Muscle of back (tissue), 11 donors: ENCODE measurements around the gene AMER3. TPM values are rescaled to one million over a fixed set of nuclear protein-coding genes. Genes with fewer than 3 reads are reported as not detected.

ENCODE experiments used
- DNase-seq, 3 donors: peaks; one replicate each; pipeline versions ENCODE4 v3.0.0 to v3.0.0-alpha.2; 2013
- polyA plus RNA-seq, 10 donors: library from polyadenylated mRNA; unstranded; fragments of 120-200 nt; gene quantifications; one replicate each; pipeline ENCODE4 v1.2.1, GENCODE V29; 2013; ENCODE audit not compliant: insufficient read length in 10 of 10

AMER3 gene
- polyA plus RNA-seq, 10 donors = not detected

DNA sequence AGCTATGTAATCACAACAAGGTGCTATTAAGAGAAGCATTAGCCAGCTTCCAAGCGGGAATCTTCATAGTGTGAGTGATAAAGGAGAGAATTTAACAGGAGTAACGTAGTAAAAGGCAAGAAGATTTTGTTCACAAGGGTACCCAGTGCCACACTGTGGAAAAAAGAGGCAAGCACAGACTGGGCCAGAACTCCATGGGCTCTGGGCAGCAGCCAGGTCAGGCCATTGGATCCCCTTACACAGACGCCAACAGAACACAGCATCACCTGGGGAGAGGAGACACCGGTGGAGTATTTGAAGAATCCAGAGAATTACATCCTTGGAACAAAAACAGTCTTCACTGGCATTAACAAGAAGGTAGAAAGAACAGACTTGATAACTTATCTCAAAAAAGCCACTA, 21.2 kb downstream of the AMER3 start:
- no peak for DNase-seq

DNA sequence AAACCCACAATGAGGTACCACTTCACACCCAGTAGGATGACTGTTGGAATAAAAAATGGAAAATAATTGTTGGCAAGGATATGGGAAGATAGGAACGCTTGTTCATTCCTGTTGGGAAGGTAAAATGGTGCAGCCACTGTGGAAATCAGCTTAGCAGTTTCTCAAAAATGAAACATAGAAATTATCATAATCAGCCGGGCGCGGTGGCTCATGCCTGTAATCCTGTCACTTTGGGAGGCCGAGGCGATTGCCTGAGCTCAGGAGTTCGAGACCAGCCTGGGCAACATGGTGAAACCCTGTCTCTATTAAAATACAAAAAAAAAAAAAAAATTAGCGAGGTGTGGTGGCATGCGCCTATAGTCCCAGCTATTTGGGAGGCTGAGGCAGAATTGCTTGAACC, 23.4 kb downstream of the AMER3 start:
- DNase-seq = no peak

DNA sequence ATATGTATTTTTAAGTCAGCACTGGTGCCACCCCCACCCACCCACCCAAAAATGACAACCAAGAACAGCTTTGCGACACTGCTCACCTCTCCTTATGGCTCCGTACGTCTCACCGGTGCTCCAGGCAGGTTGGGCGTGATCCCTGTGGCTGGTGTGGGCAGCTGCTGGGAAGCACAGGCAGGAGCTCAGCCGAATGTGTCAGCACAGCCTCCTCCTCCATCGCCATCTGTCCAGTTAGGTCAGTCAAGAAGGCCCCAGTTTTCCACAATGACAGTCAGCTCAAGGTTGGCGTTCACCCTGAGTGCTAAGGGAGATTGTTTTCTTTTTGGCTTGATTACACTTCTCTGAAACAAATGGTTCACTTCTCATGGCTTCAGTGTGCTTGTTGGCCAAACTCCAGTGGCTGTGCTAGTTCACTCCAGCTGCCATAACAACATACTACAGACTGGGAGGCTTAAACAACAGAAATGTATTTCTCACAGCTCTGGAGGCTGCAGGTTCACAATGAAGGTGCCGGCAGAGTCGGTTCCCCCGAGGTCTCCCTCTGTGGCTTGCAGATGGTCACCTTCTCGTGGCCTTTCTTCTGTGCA, 30.2 kb downstream of the AMER3 start:
- DNase-seq = no peak

DNA sequence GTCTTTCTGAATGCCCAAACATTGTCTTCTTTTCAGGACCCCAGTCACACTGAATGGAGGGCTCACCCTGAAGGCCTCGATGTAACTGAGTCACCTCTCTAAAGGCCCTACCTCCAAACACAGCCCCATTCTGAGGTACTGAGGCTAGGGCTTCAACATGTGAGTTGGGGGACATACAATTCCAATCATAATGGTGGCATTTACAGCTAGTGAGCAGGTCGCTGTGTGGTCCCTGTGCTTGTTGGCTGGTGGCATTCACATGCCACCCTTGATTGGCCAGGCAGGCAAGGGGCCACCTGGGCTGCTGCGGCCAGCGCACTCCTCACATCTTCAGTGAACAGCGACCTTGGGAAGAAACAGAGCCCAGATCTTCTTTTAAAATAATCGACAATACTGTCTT, 30.7 kb downstream of the AMER3 start:
- no peak for DNase-seq

DNA sequence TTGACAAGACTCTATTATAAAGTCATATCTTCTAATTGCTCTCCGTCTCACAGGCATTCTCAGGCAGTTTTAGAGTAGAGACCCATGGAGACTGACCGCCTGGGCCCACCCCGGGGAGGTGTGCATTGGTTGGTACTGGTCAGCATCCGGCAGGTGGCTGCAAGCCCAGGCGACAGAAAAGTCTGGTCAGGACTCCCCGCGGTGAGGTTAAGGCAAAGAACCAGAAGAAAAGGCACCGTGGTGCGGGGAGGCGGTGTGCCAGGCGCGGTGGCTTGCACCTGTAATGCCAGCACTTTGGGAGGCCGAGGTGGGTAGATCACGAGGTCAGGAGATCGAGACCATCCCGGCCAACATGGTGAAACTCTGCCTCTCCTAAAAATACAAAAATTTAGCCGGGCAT, 32.5 kb downstream of the AMER3 start:
- DNase-seq = no peak

DNA sequence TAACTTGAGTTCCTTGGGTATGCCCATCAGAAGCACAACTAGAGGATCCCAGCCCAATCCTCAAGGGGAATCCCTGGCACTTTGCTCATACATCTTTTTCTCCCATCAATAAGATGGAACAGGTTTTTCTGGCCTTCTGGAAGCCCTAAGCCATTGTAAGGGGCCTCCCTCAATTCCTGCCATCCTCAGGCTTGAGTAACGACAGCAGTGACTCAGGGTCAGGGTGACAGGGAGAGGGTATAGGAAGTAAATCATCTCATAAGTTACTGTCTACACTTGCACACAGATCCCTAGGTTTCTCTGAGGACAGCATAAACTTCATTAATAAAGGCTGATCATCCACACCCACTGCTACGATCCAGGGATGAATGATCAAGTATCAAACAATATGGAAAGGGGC, 35.0 kb downstream of the AMER3 start:
- no peak for DNase-seq

DNA sequence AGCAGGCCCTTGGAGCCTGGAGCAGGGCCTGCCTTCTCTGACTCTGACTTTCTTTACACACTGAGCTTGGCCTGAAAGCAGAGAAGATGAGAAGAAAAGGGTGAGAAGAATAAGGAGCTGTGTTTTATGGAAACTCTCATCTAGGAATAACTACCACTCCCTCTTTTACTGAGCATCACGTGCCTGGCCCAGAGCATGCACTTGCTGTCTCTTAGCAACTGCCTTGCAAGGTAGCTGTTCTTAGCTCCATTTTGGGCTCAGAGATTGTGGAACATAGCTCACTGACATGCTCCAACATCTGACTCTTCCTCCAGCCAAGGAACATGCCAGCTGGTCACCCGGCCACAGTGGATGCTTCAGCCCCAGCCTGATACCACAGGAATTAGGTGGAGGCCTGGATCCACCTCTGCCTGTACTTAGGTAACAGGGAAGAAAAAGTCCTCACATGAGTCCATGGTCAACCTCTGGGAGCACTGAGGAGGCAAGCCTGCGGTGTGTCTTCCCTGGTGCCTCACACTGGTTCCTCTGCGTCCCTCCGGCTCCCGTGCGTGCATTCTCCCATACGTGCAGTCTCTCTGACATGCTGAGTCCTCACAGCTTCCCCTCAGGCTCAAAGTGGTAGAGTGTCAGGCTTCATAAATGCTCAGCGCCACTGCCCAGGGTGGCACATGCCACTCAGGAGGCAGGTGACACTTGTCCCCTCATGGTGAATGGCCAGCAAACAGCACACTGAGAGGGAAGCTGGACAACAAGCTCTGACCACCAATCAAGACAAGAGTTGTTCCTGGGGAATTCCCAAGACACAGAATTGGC, 35.7 kb downstream of the AMER3 start:
- DNase-seq = no peak

DNA sequence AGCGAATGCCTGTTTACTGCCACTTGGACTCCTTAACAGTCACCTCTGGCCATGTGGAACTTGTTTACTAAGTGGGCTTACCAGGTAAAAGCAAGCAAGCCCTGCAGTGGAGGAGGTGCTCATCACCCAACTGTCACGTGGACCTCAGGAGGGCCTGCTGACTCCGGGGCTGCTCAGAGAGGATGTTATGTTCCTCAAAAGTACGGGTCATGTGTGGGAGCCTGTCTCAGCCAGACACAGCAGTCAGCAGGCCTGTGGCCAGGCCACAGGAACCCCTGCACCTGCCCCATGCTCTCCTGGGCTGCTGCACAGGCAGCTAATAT, 36.2 kb downstream of the AMER3 start:
- DNase-seq = no peak

DNA sequence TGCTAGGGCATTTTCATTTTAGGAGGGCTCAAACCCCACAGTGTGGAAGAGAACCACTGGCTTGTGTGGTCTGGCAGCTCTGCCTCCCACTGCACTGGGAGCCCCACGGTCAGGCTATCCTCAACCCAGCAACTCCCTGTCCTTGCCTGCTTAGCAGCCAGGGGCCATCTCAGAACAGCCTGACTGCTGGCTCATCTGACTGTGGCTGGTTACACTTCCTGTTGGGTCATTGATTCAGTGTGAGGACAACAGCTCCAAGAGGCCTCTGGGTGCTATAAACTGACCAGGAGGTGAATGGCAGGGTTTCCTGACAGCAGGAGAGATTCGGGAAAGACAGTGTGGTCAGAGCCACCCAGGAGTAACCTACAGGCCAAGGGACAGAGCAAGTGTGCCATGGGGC, 40.1 kb downstream of the AMER3 start:
- no peak for DNase-seq

DNA sequence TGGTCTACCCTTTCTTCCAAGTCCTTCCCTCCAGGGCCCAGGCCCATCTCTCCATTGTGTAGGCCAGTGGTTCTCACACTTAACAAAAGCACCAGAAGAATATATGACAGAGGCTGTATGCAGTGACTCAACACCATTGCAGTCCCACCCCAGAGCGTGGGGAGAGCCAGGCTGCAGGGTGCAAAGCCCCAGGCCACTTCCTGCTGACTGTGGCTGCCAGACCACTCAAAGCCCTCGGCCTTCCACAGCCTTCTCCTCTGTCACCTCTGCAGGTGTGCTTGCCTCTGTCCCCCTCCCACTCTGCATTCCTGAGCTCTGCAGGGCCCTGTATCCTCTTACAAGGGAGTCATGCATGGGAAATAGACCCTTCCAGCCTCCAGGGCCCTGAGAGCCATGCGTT, 41.0 kb downstream of the AMER3 start:
- no peak for DNase-seq

DNA sequence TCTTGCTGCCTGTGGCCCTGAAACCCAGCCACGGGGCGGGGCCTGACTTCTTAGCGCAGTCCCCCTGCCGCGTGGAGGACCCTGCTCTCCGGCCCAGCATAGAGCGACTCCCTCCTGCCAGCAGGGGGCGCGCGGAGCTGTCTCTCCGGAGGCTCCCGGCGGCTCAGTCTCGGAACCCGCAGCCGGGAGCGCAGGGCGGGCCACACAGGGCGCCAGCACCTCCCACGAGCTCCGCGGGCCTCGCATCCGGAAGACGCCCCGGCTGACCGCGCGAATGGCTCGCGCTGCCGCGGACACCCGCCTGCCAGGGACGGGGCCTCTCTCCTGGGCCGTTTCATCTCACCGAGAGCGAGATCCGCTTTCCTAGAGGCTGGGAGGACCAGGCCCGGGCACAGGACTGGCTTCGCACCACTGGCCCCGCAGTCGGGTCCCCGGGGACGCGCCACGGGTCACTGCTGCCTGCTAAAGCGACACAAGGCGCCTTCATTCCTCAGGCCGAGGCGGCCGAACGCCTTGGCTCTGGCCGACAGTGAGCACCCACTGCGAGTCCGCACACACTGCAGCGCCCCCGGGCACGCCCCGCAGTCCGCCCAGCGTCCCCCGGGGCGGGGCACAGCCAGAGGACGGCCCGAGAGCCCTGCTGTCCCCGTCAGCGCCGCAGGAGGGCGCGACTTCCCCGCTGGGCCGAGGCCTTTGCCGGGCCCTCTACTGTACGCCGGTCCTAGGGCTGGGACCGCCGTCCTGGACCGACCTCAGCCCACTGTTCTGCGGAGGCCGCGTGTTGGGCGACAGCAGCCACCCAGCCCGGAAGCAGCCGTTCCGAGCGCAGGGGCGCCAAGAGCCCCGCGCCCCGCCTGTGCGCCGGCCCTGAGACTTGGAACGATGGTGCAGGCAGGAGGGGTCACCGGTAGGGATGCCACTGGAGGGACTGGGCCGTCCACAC, 42.4 kb downstream of the AMER3 start:
- DNase-seq = peak; percentile 81 to 96 (median 93)

DNA sequence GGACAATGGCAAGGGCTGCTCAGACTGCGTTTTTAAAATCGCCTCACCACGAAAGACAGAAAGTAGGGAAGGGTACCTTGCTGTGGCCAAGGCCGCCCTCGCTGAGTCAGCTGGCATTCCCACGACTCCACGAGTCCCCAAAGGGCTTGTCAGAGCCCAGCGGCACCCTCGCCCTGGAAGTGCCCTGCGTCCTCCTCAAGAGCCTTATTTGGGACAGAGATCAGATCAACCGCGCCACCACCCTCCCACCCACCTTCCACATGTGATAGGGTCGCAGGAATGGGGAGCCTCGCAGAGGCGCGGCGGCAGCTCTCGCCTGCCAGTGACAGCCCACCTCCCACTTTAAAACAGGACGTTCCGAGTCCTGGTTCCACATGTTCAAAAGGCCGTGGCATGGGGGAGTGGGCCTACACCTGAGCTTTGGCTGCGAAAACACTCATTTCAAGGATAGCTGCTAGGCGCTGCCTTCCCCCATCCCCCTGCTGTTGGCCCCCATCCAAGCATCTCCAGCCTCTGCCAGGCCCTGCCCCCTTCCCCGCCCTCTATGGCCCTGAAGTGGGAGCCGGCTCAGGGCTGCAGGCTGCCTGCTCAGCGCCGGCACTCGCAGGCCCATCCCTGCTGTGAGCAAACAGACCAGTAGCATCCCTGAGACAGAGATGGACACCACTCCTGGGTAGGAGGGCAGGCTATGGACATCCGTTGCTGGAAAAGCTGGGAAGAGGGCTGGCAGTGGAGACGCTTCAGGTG, 43.3 kb downstream of the AMER3 start:
- DNase-seq = peak; percentile 9 to 64 (median 34)

DNA sequence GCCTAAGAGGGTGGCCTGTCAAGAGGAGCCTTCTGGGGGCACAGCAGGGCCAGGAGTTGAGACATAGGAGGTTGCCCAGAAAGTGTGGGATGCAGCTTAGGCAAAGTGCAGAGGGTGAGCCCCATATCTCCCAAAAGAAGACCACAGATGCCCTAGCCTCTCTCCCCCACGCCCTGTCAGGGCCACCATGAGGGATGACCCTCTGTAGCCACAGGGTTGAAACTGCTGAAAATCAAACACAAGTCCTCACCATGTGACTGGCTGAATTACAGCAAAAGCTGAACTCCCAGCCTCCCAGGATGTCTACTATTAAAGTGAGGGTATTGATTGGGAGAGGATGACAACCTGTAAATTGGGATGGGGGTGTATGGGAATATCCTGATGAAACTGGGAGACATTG, 44.0 kb downstream of the AMER3 start:
- DNase-seq = no peak

DNA sequence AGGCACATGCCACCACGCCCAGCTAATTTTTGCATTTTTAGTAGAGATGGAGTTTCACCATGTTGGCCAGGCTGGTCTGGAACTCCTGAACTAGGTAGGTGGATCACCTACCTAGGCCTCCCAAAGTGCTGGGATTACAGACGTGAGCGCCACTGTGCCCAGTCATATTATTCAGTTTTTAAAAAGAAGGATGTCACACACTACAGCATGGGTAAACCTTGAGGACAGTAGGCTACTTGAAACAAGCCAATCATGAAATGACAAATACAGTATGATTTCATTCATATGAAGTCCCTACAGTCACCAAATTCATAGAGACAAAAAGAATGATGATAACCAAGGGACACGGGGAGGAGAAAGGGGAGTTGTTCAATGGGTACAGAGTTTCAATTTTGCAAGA, 50.3 kb downstream of the AMER3 start:
- no peak for DNase-seq

DNA sequence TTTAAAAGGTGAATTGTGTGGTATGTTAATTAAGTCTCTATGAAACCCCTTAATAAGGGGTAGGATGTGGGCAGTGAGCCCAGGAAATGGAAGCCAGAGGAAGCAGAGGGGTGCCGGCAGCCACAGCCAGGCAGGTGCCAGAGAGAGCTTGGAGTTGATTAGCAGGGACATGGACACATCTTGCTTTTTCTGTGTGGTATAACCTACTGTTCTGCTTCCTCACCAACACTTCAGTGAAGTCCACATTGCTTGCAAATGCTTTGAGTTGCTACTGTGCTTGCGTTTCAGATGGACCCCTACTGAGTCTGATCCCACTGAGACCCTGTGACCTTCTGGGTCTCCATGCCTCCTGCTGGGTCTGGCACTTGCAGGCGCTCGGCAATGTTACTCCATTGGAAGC, 51.0 kb downstream of the AMER3 start:
- no peak for DNase-seq

DNA sequence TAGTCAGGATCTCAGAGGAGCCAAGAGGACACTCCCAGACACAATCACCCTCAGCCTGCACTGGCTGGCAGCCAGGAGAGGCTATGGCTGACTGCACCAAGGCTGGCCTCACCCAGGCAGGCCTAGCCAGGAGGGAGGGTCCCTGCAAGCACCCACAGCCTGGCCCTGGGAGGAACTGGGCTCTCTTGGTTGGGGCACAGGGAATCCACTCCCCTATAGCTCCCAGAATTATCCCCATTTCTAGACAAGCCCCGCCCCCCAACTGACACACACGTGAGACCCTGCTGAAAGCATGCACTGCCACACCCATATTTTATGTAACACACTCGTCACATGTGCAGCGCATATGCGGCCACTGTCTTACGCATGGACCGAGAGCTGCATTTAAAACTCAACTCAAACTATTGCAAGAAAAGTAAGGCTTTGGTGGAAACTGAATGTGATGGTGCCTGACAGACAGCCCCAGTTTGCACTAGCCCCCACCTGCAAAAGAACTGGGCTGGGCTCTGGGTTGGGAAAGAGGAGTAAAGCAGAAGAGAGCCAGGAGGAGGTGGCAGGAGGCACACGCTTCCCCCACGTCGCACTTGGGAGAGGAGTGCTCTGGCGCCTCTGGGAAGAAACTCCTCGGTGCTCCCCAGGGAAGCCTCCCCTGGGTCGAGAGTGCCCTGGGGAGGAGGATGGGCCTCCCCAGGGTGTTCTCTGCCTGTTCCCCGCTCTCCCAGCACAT, 52.5 kb downstream of the AMER3 start:
- DNase-seq = no peak

DNA sequence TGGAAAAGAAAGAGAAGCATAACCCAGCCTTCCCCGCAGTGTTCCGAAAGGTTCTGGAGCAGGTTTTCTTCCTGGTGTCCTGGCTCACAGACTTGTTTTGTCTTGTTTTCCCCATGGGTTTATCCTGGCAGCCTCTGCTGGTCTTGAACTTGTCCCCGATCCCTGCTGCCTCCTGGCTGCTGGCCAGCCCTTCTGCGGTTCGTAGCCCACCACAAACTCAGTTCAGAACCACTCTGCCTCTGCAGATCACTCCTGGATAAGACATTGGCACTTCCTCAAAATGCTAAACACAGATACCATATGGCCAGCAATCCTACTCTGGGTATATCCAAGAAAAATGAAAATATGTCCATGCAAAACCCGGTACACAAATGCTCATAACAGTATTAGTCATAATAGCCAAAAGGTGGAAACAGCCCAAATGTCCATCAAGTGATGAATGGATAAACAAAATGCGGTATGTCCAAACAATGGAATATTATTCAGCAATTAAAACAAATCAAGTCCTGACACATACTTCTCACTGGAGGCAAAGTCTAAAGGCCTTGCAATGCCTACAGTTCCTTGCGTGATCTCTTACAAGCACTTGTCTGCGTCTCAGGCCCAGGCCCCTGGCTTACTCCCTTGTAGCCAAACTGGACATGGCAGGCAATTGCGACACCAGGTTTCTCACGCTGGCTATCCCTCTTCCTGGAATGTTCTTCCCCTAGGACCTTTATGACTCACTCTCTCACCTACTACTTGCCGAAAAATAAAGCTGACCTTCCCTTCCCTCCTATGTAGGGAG, 53.3 kb downstream of the AMER3 start:
- DNase-seq = no peak

DNA sequence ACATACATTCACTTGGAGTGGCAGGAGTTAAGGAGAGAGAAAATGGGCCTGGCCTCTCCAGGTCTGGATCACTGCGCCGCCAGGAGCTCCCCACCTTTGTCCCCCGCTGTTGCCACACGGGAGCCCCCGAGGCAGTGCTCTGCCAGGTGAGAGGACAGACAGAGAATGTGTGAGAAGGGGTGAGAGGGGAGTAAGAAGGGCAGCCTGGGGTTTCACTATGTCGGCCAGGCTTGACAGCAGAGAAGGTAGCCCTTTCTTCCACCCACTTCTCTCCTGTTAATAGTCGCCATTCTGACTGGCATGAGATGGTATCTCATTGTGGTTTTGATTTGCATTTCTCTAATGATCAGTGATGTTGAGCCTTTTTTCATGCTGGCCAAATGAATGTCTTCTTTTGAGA, 55.1 kb downstream of the AMER3 start:
- DNase-seq = no peak

DNA sequence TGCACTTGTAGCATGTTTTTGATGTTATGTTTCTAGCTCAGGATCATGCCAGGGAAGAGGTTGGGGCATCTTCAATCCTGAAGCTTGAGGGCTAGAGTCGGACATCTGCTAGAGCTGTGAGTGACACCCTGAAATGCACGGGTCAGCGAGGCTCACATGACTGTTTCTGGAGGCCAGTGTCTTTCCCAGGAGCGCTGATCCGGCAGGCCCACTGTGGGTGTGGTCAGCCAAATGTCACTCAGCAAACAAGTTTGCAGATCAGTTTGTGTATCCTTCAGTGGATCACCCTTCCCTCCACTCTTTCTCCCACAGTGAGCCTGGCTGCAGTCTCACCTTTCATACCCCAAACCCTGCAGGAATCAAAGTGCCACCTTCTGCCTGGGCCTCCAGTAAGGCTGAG, 58.4 kb downstream of the AMER3 start:
- no peak for DNase-seq

DNA sequence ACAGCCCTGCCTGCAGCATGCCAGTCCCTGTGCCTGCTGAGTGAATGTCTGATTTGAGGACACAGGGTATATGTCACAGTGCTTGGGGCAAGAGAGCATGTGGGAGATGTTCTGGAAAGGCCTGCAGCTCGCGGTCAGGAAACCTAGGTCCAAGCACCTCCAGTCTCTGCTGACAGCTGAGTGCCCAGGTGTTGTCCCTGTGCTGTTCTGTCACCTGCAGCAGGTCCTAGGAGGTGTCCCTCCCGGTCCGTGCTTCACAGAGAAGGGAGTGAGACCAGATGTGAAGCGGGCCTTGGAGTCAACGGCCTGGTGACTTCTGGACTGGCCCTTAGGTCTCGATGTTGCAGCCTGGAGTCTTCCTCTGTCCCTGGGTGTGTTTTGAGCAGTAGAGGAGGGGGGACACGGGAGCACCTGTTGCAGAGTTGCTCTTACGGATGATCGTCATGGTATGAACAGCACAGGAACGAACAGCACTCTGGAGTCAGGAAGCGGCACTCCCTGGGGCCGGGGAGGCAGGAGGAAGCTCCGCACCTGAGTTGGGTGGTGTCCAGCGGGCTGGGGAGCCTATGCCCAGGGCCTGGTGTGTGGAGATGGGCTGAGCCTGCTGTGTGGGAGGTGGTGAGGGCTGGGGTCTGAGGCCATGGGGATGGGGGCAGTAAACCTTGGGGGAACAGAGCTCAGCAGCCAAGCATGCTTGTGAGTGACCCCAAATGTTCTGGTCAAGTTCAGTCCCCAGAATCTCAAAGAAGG, 59.8 kb downstream of the AMER3 start:
- DNase-seq = no peak
